NT2/D1 (cell line): ENCODE data around the gene ZC3H12D.
"Not testable (repeated sequence)": the region's sequence is repeated elsewhere in the genome, so short reads cannot be mapped to it uniquely, and the experiment has no call there.

Source experiments
- DNase-seq: peaks from one replicate; pipeline ENCODE4 v3.0.0-alpha.2; 2011; ENCODE audit warnings: low read depth, low spot score
- H3K27me3 ChIP-seq: 2 replicates; pipeline ENCODE4 v1.6.0; 2011; ENCODE audit warnings: mild to moderate bottlenecking; ENCODE audit not compliant: insufficient read length, insufficient read depth
- H3K36me3 ChIP-seq: 2 replicates; pipeline ENCODE4 v1.6.1; 2011; ENCODE audit warnings: mild to moderate bottlenecking, low read length, mixed read lengths; ENCODE audit not compliant: insufficient read depth, insufficient read length
- H3K4me1 ChIP-seq: 2 replicates; pipeline ENCODE4 v1.5.1; 2011; ENCODE audit not compliant: insufficient read depth, insufficient read length
- H3K4me3 ChIP-seq: 2 replicates; pipeline ENCODE4 v1.5.1; 2011; ENCODE audit warnings: low read depth; ENCODE audit not compliant: insufficient read length
- H3K9ac ChIP-seq: 2 replicates; pipeline ENCODE4 v1.6.0; 2011; ENCODE audit warnings: low read depth; ENCODE audit not compliant: insufficient read length
- H3K9me3 ChIP-seq: 2 replicates; pipeline ENCODE4 v1.5.1; 2011; ENCODE audit warnings: mild to moderate bottlenecking, low read length; ENCODE audit not compliant: insufficient read depth
- SUZ12 ChIP-seq: IDR thresholded peaks from 2 replicates; pipeline ENCODE4 v1.6.1; 2011; ENCODE audit not compliant: insufficient read length, insufficient read depth; ENCODE audit errors: extremely low read depth
- YY1 ChIP-seq: IDR thresholded peaks from 2 replicates; pipeline ENCODE4 v1.6.1; 2011; ENCODE audit not compliant: insufficient read length, insufficient read depth
- ZNF274 ChIP-seq: IDR thresholded peaks from 2 replicates; pipeline ENCODE4 v1.6.1; 2011; ENCODE audit warnings: mild to moderate bottlenecking, low read depth, low read length

Gene ZC3H12D

DNA sequence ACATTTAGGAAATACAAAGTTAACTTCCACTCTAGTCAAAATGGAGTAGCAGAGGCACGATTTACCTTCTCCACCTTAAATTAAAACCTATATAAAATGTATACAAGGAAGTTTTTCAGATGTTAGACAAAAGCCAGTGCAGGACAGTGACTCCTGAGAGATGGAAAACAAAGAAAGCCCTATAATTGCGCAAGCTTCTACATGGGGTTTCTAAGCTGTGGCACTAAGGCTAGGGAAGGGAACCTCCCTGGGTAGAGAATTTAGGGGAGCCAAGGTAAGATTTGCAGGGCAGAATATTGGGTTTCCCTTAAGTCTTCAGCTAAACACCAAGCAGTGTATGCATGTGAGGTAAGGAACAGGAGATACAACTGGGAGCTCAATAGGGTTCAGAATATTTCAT is 18.5 kb upstream of the ZC3H12D start:
- no peaks in the 10 kb centered on the region for H3K9me3 ChIP-seq
- no peak for DNase-seq
- no peak overlapping the region for H3K4me3 ChIP-seq
- H3K4me1 ChIP-seq, result no peaks in the 10 kb centered on the region
- H3K9ac ChIP-seq, result no peak overlapping the region
- H3K36me3 ChIP-seq, result peaks cover 25% of the 10 kb centered on the region
- H3K27me3 ChIP-seq, result no peaks in the 10 kb centered on the region
- TF ChIP-seq ZNF274, result no peak
- no peak for TF ChIP-seq SUZ12
- no peak for TF ChIP-seq YY1

DNA sequence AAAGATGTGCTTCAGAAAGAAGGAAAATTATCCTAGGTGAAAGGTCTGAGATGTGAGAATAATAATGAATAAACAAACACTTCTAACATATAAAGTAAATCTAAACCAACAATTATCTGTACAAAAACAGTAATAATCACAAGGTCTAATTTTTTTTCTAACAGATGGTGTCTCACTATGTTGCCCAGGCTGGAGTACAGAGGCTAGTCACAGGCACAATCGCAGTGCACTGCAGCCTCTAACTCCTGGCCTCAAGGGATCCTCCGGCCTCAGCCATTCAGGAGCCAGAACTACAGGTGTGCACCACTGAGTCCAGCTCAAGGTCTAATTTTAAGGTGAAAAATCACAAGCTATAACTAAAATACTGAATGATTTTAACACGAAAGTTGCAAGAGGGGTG is 17.0 kb upstream of the ZC3H12D start:
- no peak overlapping the region for H3K9ac ChIP-seq
- DNase-seq, result no peak
- TF ChIP-seq SUZ12 (no peak), YY1 (no peak), ZNF274 (no peak)

DNA sequence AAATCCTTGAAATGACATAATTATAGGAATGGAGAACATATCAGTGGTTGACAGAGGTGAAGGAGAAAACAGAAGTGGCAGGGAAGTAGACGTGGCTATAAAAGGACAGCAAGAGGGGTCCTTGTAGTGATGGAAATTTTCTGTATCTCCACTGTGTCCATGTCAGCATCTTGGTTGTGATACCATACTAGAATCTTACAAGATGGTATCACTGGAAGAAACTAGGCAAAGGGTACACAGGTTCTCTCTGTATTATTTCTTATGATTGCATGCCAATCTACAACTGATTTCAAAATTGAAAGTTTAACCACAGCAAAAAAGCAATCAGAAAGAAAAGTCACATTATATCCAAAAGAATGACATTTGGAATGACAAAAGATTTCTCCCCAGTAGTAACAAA is 16.4 kb upstream of the ZC3H12D start:
- Histone ChIP-seq H3K36me3 (peaks cover 20% of the 10 kb centered on the region), H3K4me1 (no peaks in the 10 kb centered on the region), H3K4me3 (no peak overlapping the region), H3K9ac (no peak overlapping the region), H3K27me3 (no peaks in the 10 kb centered on the region), H3K9me3 (no peaks in the 10 kb centered on the region)
- no peak for DNase-seq
- TF ChIP-seq YY1, result no peak
- no peak for TF ChIP-seq ZNF274

More for the DNA sequence above, 17.0 kb upstream of the ZC3H12D start:
- H3K4me3 ChIP-seq, result no peak overlapping the region
- peaks cover 20% of the 10 kb centered on the region for H3K36me3 ChIP-seq
- H3K9me3 ChIP-seq, result no peaks in the 10 kb centered on the region
- H3K27me3 ChIP-seq, result no peaks in the 10 kb centered on the region
- H3K4me1 ChIP-seq, result no peaks in the 10 kb centered on the region

DNA sequence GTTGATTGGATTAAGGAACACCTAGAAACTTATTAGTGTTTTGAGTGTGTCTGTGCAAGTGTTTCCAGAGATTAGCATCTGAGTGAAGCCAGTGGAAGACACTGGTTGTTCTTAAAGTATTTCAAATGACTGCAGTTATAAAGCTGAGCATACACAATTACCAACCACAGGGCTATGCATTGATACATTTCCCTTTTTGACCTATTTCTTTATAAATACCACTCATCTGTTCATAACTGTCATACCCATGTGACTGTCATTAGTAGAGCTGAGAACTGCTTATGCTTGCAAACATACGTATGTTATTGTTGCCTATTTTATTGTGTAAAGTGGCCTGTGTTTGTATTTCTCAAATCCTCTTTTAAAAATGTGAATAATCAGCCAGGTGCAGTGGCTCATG is 15.3 kb upstream of the ZC3H12D start:
- Histone ChIP-seq H3K4me3 (no peak overlapping the region), H3K27me3 (no peaks in the 10 kb centered on the region), H3K9me3 (no peaks in the 10 kb centered on the region), H3K4me1 (no peaks in the 10 kb centered on the region), H3K9ac (no peak overlapping the region), H3K36me3 (peaks cover 12% of the 10 kb centered on the region)
- no peak for DNase-seq
- no peak for TF ChIP-seq ZNF274

DNA sequence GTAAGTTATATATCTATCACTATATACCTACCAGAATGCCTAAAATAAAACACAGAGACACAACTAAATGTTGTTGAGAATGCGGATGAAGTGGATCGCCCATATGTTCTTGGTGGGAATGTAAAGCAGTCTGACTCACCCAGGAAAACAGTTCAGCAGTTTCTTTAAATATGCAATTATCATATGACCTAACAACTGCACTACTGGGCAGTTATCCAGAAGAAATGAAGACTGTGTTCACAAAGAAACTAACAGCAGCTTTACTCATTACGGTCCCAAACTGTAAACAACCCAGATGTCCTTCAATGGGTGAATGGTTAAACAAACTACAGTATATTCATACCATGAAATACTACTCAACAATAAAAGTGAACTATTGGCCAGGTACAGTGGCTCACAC is 14.3 kb upstream of the ZC3H12D start:
- no peaks in the 10 kb centered on the region for H3K4me1 ChIP-seq
- peaks cover 3% of the 10 kb centered on the region for H3K36me3 ChIP-seq
- H3K9ac ChIP-seq, result no peak overlapping the region
- H3K4me3 ChIP-seq, result no peak overlapping the region
- no peak for DNase-seq
- H3K27me3 ChIP-seq, result no peaks in the 10 kb centered on the region
- TF ChIP-seq ZNF274 (no peak), SUZ12 (no peak), YY1 (no peak)
- H3K9me3 ChIP-seq, result no peaks in the 10 kb centered on the region

- Histone ChIP-seq H3K9ac (no peak overlapping the region), H3K36me3 (peaks cover 2% of the 10 kb centered on the region), H3K4me1 (no peaks in the 10 kb centered on the region), H3K9me3 (no peaks in the 10 kb centered on the region), H3K4me3 (no peak overlapping the region), H3K27me3 (no peaks in the 10 kb centered on the region)
- no peak for DNase-seq
- no peak for TF ChIP-seq YY1
- no peak for TF ChIP-seq SUZ12
These were observed 12.6 kb upstream of the ZC3H12D start for GRCh38 chr6:149497365-149497764.

- DNase-seq, H3K4me3 ChIP-seq: not testable (repeated sequence)
These were observed 11.8 kb upstream of the ZC3H12D start for GRCh38 chr6:149496597-149496996.

DNA sequence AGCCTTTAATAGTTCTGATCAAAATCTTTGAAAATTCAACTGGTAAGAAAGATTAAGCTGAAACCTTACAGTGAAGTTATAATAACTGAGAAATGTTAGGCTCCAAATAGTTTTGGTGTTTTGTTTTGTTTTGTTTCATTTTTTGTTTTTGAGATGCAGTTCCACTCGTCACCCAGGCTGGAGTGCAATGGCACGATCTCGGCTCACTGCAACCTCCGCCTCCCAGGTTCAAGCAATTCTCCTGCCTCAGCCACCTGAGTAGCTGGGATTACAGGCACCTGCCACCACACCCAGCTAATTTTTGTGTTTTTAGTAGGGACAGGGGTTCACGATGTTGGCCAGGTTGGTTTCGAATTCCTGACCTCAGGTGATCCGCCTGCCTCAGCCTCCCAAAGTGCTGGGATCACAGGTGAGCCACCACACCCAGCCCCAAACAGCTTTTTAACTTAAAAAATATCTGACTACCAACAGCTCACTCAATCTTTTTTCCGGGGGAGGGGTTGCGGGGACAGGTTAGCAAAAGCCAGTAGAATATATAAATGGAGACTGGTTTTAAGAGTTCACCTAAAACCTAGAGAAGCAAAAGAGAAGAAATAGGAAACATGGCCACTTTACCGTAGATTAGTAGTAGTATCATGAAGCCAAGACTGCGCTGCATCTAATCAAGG is 10.7 kb upstream of the ZC3H12D start:
- not testable (repeated sequence) for DNase-seq, H3K36me3 ChIP-seq, H3K27me3 ChIP-seq, H3K9ac ChIP-seq, H3K4me3 ChIP-seq, H3K4me1 ChIP-seq, H3K9me3 ChIP-seq

More at GRCh38 chr6:149496597-149496996, 11.8 kb upstream of the ZC3H12D start:
- not testable (repeated sequence) for H3K9me3 ChIP-seq, H3K27me3 ChIP-seq, H3K9ac ChIP-seq, H3K4me1 ChIP-seq, H3K36me3 ChIP-seq

DNA sequence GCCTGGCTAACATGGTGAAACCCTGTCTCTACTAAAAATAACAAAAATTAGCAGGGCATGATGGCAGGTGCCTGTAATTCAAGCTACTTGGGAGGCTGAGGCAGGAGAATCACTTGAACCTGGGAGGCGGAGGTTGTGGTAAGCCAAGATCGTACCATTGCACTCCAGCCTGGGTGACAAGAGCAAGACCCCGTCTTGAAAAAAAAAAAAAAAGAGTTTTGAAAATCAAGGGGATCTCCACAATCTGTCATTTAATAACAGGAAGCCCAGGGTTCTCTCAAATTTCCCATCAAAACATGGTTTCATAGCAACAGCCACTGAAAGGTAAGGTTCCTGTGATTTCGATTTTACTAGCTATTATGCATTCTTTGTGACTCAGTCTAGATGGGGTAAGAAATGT is 10.0 kb upstream of the ZC3H12D start:
- H3K36me3 ChIP-seq, H3K9ac ChIP-seq, H3K4me3 ChIP-seq, DNase-seq, H3K4me1 ChIP-seq, H3K9me3 ChIP-seq, H3K27me3 ChIP-seq: not testable (repeated sequence)
